SK-N-SH (cell line): ENCODE results near the gene GPR148. TPM values are rescaled to one million over a fixed set of nuclear protein-coding genes. Genes with fewer than 3 reads are reported as not detected.

Experiments
- CTCF ChIA-PET: fragments of 300-600, 350-600 bp; formaldehyde crosslinking; extraction: SDS; loops from one replicate; lab custom pipeline; 2021; lab: Yijun Ruan, JAX
- POLR2A ChIA-PET: fragments of 350-600 bp; sonication (Branson Sonifier 250); formaldehyde crosslinking; extraction: SDS; loops from one replicate; lab custom pipeline; 2020; ENCODE audit warnings: antibody characterized with exemption, inconsistent platforms; lab: Yijun Ruan, JAX
- DNase-seq: peaks from one replicate; pipeline ENCODE4 v3.0.0; 2012
- H2AFZ ChIP-seq: fragments of 200-600 bp; sonication (generic); 2 replicates; pipeline ENCODE4 v1.8.1; 2016; ENCODE audit warnings: antibody characterized with exemption, mild to moderate bottlenecking, low read depth
- H3F3A ChIP-seq: fragments of 200-600 bp; sonication (generic); replicated peaks from 2 replicates; pipeline ENCODE3; 2016; ENCODE audit warnings: antibody characterized with exemption, mild to moderate bottlenecking; ENCODE audit not compliant: insufficient read depth
- H3K27ac ChIP-seq, 2 experiments: fragments of 200-500 bp in 1 of 2; fragments of 200-600 bp in 1 of 2; sonication (Bioruptor generic) in 1 of 2; sonication (generic), shearing (Covaris generic) in 1 of 2; 2 replicates each; pipeline versions ENCODE4 v1.5.1 to v1.6.1; 2014 to 2016; ENCODE audit warnings: low read depth in 2 of 2, inconsistent platforms in 1 of 2, low read length in 1 of 2, mild to moderate bottlenecking in 1 of 2, mixed read lengths in 1 of 2
- H3K27me3 ChIP-seq: fragments of 200-600 bp; sonication (generic), shearing (Covaris generic); 2 replicates; pipeline ENCODE4 v1.6.1; 2016; ENCODE audit warnings: mixed run types; ENCODE audit not compliant: insufficient read depth
- H3K36me3 ChIP-seq, 2 experiments: fragments of 200-500 bp in 1 of 2; fragments of 200-600 bp in 1 of 2; sonication (Bioruptor generic) in 1 of 2; sonication (generic) in 1 of 2; replicated peaks in 1 of 2; 2 replicates each; pipeline versions ENCODE3 to v1.5.1; 2014 to 2016; ENCODE audit warnings: low read length in 1 of 2, mild to moderate bottlenecking in 1 of 2; ENCODE audit not compliant: insufficient read depth in 2 of 2, control insufficient read depth in 1 of 2
- H3K4me1 ChIP-seq, 2 experiments: fragments of 200-500 bp in 1 of 2; fragments of 200-600 bp in 1 of 2; sonication (Bioruptor generic) in 1 of 2; sonication (generic), shearing (Covaris generic) in 1 of 2; 2 replicates each; pipeline versions ENCODE4 v1.5.1 to v1.6.1; 2014 to 2016; ENCODE audit warnings: low read depth in 1 of 2, low read length in 1 of 2, mixed run types in 1 of 2; ENCODE audit not compliant: insufficient read depth in 2 of 2, control insufficient read depth in 1 of 2
- H3K4me2 ChIP-seq: fragments of 200-600 bp; sonication (generic), shearing (Covaris generic); 2 replicates; pipeline ENCODE4 v1.6.1; 2017; ENCODE audit warnings: mixed run types
- H3K4me3 ChIP-seq, 2 experiments: fragments of 200-500 bp in 1 of 2; fragments of 200-600 bp in 1 of 2; sonication (Bioruptor generic) in 1 of 2; sonication (generic), shearing (Covaris generic) in 1 of 2; 2 replicates each; pipeline versions ENCODE4 v1.5.1 to v1.8.1; 2014 to 2016; ENCODE audit warnings: low read depth in 2 of 2, inconsistent platforms in 1 of 2, low read length in 1 of 2, mild to moderate bottlenecking in 1 of 2, mixed read lengths in 1 of 2, moderate library complexity in 1 of 2
- H3K79me2 ChIP-seq: fragments of 200-600 bp; sonication (generic); 2 replicates; pipeline ENCODE4 v1.8.1; 2017; ENCODE audit warnings: mild to moderate bottlenecking; ENCODE audit not compliant: insufficient read depth
- H3K9ac ChIP-seq: fragments of 200-600 bp; sonication (generic); 2 replicates; pipeline ENCODE4 v1.6.1; 2017; ENCODE audit warnings: mixed run types
- H3K9me2 ChIP-seq: fragments of 200-600 bp; sonication (generic); 2 replicates; pipeline ENCODE4 v1.6.1; 2017; ENCODE audit warnings: mixed run types
- H3K9me3 ChIP-seq: fragments of 200-600 bp; sonication (generic); 2 replicates; pipeline ENCODE4 v1.6.1; 2017; ENCODE audit warnings: mixed run types, mild to moderate bottlenecking, moderate library complexity
- H4K20me1 ChIP-seq: fragments of 200-600 bp; sonication (generic); 2 replicates; pipeline ENCODE4 v1.6.1; 2017; ENCODE audit warnings: mild to moderate bottlenecking, mixed run types; ENCODE audit not compliant: insufficient read depth
- FOSL2 ChIP-seq: IDR thresholded peaks from 2 replicates; pipeline ENCODE4 v1.4.0; 2012; ENCODE audit warnings: low read depth, mild to moderate bottlenecking, moderate library complexity, borderline replicate concordance
- IRF3 ChIP-seq: fragments of 150-350 bp; IDR thresholded peaks from 2 replicates; pipeline ENCODE4 v1.6.1; 2016; ENCODE audit warnings: mild to moderate bottlenecking, low read depth, low read length
- PBX3 ChIP-seq: IDR thresholded peaks from 2 replicates; pipeline ENCODE4; 2012
- POLR2AphosphoS5 ChIP-seq: IDR thresholded peaks from 2 replicates; pipeline ENCODE4 v1.6.1; 2012; ENCODE audit warnings: low read depth, low read length
- SMC3 ChIP-seq: IDR thresholded peaks from 2 replicates; pipeline ENCODE4 v1.6.1; 2012; ENCODE audit warnings: low read depth, low read length, improper control_type of control experiment
- USF2 ChIP-seq: fragments of 150-350 bp; IDR thresholded peaks from 2 replicates; pipeline ENCODE4 v1.6.1; 2017; ENCODE audit warnings: antibody characterized with exemption, low read length, low read depth, borderline replicate concordance
- WGBS: methylation state at CpG from one replicate; pipeline ENCODE4 v1.1.6; 2017; ENCODE audit warnings: low lambda C conversion rate; 5-methylcytosine and 5-hydroxymethylcytosine counted together
- polyA plus RNA-seq, 3 experiments: library from polyadenylated mRNA; depleted of rRNA; stranded (reverse); fragments of >200 nt; gene quantifications; 2 replicates each; pipeline ENCODE4 v1.2.3, GENCODE V29; 2012
- TF ChIP-seq, protein P1 (sequence below): IDR thresholded peaks from 2 replicates; pipeline ENCODE4 v1.4.0; 2012; ENCODE audit warnings: low read depth, borderline replicate concordance

Gene GPR148
- polyA plus RNA-seq, 1 of the 3 experiments (the other 2 are of a cell fraction): not detected

- no peak overlapping the region for H3K9ac ChIP-seq
- WGBS: 51% methylated on average over 10 of the region's 14 CpGs
- CTCF ChIA-PET: interaction anchor here (0.8 to 1.2 kb wide), 2 partner anchors 32 to 183 kb away, joined by 3 to 4 read pairs; no protein-coding TSS in a partner anchor
- H3K4me2 ChIP-seq: no peak overlapping the region
- no peaks in the 10 kb centered on the region for H4K20me1 ChIP-seq
- H3K27me3 ChIP-seq: no peaks in the 10 kb centered on the region
- DNase-seq: no peak
- peaks cover 0 to 2% of the 10 kb centered on the region in 2 experiments; a peak in 1 of 4 replicates for H3K4me1 ChIP-seq
- H3K9me3 ChIP-seq: no peaks in the 10 kb centered on the region
- H3K4me3 ChIP-seq: no peak overlapping the region
- H3K9me2 ChIP-seq: no peaks in the 10 kb centered on the region
- TF ChIP-seq POLR2AphosphoS5 (no peak), FOSL2 (no peak), SMC3 (no peak)
- TF ChIP-seq, all 33 proteins: peak for 0
- POLR2A ChIA-PET: no interaction called here
- no peak overlapping the region for H2AFZ ChIP-seq
- H3K79me2 ChIP-seq: no peaks in the 10 kb centered on the region
- no peaks in the 10 kb centered on the region for H3K36me3 ChIP-seq
- H3F3A ChIP-seq: no peaks in the 10 kb centered on the region
- H3K27ac ChIP-seq: no peak overlapping the region
Measured at GRCh38 chr2:130737592-130737991, 8.7 kb downstream of the GPR148 start.

GRCh38 chr2:130740671-130741070 lies 11.8 kb downstream of the GPR148 start:
- no peak overlapping the region for H3K4me2 ChIP-seq
- no peaks in the 10 kb centered on the region for H4K20me1 ChIP-seq
- H2AFZ ChIP-seq: no peak overlapping the region
- H3K9ac ChIP-seq: no peak overlapping the region
- no peak for TF ChIP-seq IRF3
- TF ChIP-seq, protein P1, sequence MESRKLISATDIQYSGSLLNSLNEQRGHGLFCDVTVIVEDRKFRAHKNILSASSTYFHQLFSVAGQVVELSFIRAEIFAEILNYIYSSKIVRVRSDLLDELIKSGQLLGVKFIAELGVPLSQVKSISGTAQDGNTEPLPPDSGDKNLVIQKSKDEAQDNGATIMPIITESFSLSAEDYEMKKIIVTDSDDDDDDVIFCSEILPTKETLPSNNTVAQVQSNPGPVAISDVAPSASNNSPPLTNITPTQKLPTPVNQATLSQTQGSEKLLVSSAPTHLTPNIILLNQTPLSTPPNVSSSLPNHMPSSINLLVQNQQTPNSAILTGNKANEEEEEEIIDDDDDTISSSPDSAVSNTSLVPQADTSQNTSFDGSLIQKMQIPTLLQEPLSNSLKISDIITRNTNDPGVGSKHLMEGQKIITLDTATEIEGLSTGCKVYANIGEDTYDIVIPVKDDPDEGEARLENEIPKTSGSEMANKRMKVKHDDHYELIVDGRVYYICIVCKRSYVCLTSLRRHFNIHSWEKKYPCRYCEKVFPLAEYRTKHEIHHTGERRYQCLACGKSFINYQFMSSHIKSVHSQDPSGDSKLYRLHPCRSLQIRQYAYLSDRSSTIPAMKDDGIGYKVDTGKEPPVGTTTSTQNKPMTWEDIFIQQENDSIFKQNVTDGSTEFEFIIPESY: no peak
- TF ChIP-seq USF2: no peak
- TF ChIP-seq POLR2AphosphoS5: no peak
- TF ChIP-seq PBX3: no peak
- WGBS: 68% methylated on average over 12 of the region's 12 CpGs
- POLR2A ChIA-PET: no interaction called here
- no peaks in the 10 kb centered on the region for H3K9me2 ChIP-seq
- CTCF ChIA-PET: interaction anchor here (1.1 kb wide), 1 partner anchor 14 kb away, joined by 3 read pairs; no protein-coding TSS in a partner anchor
- H3F3A ChIP-seq: no peaks in the 10 kb centered on the region
- H3K4me3 ChIP-seq: no peak overlapping the region; a peak in 1 of 4 replicates
- no peak overlapping the region for H3K27ac ChIP-seq
- no peaks in the 10 kb centered on the region for H3K79me2 ChIP-seq
- no peak for DNase-seq
- no peaks in the 10 kb centered on the region for H3K9me3 ChIP-seq
- no peaks in the 10 kb centered on the region for H3K27me3 ChIP-seq
- H3K4me1 ChIP-seq: peaks cover 0 to 18% of the 10 kb centered on the region in 2 experiments; a peak in 2 of 4 replicates
- no peaks in the 10 kb centered on the region for H3K36me3 ChIP-seq
